HEK293 (cell line): ENCODE data around the gene AAR2.

ENCODE experiments used
- ZNF16 ChIP-seq: fragments of 450-650 bp; formaldehyde crosslinking; IDR thresholded peaks from 2 replicates; pipeline ENCODE4 v1.5.1; 2016; ENCODE audit warnings: low read depth, missing biosample characterization, missing genetic modification characterization
- ZNF324 ChIP-seq: fragments of 450-650 bp; formaldehyde crosslinking; IDR thresholded peaks from 2 replicates; pipeline ENCODE4 v1.5.1; 2016; ENCODE audit warnings: missing biosample characterization, missing genetic modification characterization

GRCh38 chr20:36206068-36206467, 30.2 kb upstream of the AAR2 start:
- TF ChIP-seq ZNF324 (tag by site-specific recombination) (no peak), ZNF16 (tag by site-specific recombination) (no peak)
